Activated CD4-positive, alpha-beta T cell treated with anti-CD3 and anti-CD28 coated beads, Interleukin-2, Interleukin-6, amounts not matched to agents 100 ng/mL and 50 ng/mL, durations not matched to agents 16 hours and 8 hours (primary cell): ENCODE measurements around the gene DDX43.
"Not testable (repeated sequence)": the region's sequence is repeated elsewhere in the genome, so short reads cannot be mapped to it uniquely, and the experiment has no call there.

Source experiments
- DNase-seq: peaks from one replicate; pipeline ENCODE4 v3.0.0-alpha.2; 2020

Gene DDX43

GRCh38 chr6:73394577-73395354 lies at the start of gene DDX43:
Gene DDX43, plus strand, starts transcription at chr6:73394828. Its CDS starts 78 bp downstream, at chr6:73394906.
- peak; percentile 39 for DNase-seq

- DNase-seq, result no peak
These were observed 46.0 kb upstream of the DDX43 start for GRCh38 chr6:73348550-73349204.

GRCh38 chr6:73349311-73349710 lies 45.3 kb upstream of the DDX43 start:
- DNase-seq, result no peak

- DNase-seq, result no peak
These were observed 40.7 kb upstream of the DDX43 start, which contains the start of gene DPPA5 for GRCh38 chr6:73353636-73354593. Gene DPPA5, minus strand, starts transcription at chr6:73354276. Its CDS starts 51 bp downstream, at chr6:73354225.

- no peak for DNase-seq
These were observed 32.3 kb upstream of the DDX43 start, which contains the start of gene KHDC3L for GRCh38 chr6:73362358-73362757. Gene KHDC3L, plus strand, starts transcription at chr6:73362658. Its CDS starts 72 bp downstream, at chr6:73362730.

- no peak for DNase-seq
These were observed 31.6 kb upstream of the DDX43 start for GRCh38 chr6:73362869-73363536.

GRCh38 chr6:73363537-73363875 lies 31.1 kb upstream of the DDX43 start:
- DNase-seq, result no peak

- no peak for DNase-seq
These were observed 30.5 kb upstream of the DDX43 start for GRCh38 chr6:73364121-73364520.

GRCh38 chr6:73364549-73364948 lies 30.1 kb upstream of the DDX43 start:
- no peak for DNase-seq

- DNase-seq, result no peak
These were observed 26.8 kb upstream of the DDX43 start for GRCh38 chr6:73367761-73368355.

GRCh38 chr6:73368675-73369074 lies 26.0 kb upstream of the DDX43 start:
- no peak for DNase-seq

GRCh38 chr6:73369157-73369556 lies 25.5 kb upstream of the DDX43 start:
- DNase-seq, result no peak

- DNase-seq, result no peak
These were observed 25.1 kb upstream of the DDX43 start, which contains the start of gene OOEP for GRCh38 chr6:73369563-73369962. Gene OOEP, minus strand, starts transcription at chr6:73369897. Its CDS starts 105 bp downstream, at chr6:73369792.

GRCh38 chr6:73371984-73372383 lies 22.6 kb upstream of the DDX43 start:
- no peak for DNase-seq

GRCh38 chr6:73372516-73372915 lies 22.1 kb upstream of the DDX43 start:
- no peak for DNase-seq

GRCh38 chr6:73375216-73375615 lies 19.4 kb upstream of the DDX43 start:
- DNase-seq, result no peak

GRCh38 chr6:73377225-73377624 lies 17.4 kb upstream of the DDX43 start:
- DNase-seq, result no peak

GRCh38 chr6:73381531-73381930 lies 13.1 kb upstream of the DDX43 start:
- DNase-seq, result not testable (repeated sequence)

- no peak for DNase-seq
These were observed 12.0 kb upstream of the DDX43 start for GRCh38 chr6:73382462-73383113.

GRCh38 chr6:73388433-73388799 lies 6.2 kb upstream of the DDX43 start:
- DNase-seq, result no peak

- peak; percentile 78 for DNase-seq
These were observed 5.7 kb upstream of the DDX43 start for GRCh38 chr6:73388800-73389512.
